HG03108 (cell line): ENCODE measurements around the gene DTNB.
"Not testable (repeated sequence)": the region's sequence is repeated elsewhere in the genome, so short reads cannot be mapped to it uniquely, and the experiment has no call there.

Experiments used
- ATAC-seq: cut with Tn5 transposase; IDR thresholded peaks from one replicate; pipeline ENCODE4 v1.9.1; 2021; ENCODE audit warnings: moderate library complexity; ENCODE audit not compliant: unreplicated experiment

Gene DTNB

DNA sequence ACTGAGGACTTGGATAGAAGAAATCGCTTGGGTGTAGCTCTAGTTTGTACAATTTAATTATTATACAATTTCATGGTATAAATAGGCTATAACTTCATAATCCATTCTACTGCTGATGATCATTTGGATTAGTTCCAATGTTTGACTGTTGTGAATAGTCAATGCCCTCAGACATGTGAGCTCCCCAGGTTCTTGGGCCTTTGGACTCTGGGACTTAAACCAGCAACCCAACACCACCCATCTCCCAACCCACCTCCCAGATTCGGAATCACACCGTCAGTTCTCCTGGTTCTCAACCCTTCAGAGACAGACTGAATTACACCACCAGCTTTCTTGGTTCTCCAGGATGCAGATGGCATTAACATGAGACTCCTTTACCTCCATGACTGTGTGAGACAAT lies 247.1 kb downstream of the DTNB start:
- ATAC-seq: no peak

DNA sequence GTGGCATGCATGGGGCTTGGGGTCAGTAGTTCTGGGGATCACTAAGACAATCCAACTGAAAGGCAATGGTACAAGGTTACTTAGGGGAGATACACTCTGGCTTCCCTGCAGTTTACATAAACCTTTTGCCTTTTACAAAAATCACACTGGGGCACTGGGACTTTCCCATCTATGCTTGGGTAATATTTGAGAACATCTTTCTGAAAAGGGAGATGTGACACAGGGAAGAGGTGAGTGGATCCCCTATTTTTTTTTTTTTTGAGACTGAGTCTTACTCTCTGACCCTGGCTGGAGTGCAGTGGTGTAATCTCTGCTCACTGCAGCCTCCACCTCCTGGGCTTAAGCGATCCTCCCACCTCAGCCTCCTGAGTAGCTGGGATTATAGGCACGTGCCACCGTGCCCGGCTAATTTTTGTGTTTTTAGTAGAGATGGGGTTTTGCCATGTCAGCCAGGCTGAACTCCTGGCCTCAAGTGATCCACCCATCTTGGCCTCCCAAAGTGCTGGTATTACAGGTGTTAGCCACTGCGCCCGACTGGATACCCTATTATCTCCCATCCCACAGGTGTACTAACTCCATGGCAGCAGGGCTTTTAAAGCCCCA lies 248.8 kb downstream of the DTNB start:
- no peak for ATAC-seq

DNA sequence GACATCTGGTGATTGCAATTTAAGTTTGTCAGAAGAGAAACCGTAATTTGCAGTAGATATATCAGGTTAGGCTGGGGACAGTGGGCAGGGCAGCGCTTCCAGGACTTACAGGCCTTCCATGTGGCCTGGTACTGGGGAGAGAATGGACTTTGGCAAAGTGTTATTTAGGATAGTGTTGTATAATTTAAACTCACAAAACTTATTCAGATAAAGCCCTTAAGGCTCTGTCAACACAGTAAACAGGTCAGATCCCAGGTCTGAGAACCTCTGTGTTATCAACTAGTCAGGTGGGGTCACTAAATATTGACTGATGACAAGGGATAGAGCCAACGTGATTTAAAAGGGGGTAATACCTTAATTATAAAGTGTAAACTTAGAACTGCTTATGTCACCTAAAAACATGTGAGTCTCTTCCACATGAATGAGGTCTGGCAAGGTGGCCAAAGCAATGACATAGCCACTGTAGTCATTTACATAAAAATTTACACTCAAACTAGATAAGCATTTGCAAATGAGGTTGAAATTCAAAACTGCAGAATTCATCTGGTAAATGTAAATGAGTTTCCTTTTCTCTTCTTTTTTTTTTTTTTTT lies 251.5 kb downstream of the DTNB start:
- ATAC-seq: peak; percentile 23

DNA sequence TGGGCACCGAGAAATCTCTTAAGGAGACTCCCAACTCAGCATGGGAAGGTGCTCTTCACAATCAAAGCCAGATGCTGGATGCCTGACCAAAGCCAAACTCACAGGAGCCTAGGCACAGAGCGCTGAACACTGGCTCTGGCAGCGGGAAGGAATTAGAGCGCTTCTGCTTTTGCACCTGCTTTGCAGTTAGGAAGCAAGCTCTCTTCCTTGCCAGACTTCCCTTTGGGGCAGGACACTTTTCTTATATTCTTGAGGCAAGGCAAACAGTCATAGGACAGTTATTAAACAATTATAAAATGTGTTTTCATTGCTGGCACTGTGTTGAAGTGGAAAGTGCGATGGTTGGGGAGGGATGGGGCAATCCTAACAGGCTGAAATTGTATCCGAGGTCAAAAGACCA lies 252.1 kb downstream of the DTNB start:
- no peak for ATAC-seq

DNA sequence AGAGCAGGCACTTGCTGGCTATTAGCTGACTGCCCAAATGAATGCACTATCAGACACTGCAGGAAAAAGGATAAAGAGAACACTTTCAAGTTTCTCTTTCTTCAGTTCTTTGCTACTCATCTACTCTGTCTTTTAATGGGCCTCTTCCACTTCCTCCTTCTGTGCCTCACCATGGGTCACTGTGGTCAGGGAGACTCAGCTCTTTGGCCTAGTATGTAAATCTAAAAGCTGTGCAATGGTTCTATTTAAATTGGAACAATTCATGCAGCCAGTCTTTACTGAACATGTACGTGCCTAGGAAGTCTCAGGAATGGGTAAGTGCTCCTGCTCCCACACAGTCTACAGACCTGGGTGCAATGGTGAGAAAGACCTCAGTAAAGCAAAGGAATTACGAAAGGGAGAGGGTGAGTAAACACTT lies 252.5 kb downstream of the DTNB start:
- ATAC-seq: peak; percentile 42

DNA sequence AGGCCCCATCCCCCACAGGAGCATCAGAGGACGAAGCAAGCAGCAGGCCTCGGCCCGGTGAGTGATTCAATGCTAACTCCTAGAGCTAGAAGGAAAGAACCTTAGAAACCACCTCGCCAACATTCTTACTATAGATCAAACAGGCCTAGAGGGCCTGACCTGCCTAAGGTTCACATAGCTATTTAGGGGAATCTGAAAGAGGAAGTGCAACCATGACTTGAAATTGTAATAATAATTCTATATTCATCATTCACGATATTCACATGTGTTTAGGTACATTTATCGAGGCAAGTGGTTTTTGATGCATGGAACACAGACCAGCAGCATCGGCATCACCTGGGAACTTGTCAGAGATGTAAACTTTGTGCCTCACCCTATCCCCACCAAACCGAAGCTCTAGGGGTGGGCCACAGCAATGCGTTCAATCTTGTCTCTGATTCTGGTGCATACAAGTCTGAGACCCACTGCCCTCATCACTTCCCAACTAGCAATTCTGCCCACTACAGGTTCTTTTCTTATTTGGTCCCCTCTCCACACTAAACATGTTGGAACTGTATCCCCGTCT lies 253.6 kb downstream of the DTNB start:
- peak; percentile 61 for ATAC-seq

DNA sequence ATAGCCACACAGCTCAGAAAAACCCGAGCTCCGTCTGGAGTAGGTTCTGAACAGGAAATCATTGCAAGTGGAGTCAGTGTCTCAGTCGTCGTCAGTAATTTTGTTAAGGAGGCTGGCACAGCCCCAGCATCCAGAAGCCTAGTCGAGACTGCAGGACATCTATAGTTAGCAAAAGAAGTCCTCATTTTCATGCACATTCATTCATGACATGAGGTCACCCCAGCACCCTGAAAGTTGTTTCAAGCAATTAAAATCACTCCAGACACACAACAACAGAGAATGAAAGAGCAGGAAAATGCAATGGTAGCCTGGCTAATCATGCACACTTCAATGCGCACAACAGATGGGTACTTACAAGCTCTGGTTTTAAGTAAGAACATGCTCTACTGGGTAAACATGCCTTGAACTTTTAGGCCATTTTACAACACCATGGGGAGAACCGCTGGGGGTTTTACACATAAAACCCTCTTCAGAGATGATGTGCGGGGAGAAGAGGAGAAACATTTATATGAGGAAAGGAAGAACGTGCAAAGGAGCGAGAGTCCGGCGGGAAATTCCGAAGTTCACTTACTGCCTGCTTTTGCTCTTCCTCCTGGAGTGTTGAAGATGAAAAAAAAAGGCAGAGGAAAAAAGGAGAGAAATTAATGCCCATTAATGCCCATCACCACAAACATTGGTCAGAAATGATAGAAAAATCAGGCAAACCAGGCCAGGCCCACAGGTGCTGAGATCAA lies 254.3 kb downstream of the DTNB start:
- ATAC-seq: no peak

DNA sequence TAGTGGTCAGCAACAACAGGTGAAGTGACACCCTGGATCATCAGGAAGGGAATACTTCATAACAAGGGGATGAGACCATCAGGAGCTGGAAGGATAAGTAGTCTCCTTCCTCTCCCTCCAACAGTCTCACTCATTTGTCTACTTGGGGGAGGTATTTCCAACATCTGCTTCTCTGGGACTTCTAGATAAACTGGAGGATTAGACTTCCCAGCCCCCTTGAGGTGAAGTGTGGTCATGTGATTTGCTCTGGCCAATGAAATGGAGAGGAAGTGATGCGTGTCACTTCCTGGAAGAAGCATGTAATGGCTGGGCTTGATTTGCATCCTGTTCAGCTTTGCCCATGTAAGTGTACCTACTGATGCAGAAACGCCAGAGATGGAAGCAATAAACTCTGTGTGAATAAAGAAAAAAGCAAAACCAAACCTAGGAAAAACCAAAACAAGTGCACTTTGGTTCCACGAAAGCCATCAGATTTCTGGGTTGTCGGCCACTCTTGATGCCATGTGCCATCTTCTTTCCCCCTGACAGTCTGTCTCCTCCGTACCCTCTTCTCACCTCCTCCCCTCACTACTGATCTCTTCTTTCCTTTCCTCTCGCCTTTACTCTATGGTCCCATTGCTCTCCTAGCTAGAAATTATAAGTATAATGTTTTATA lies 255.5 kb downstream of the DTNB start:
- no peak for ATAC-seq

DNA sequence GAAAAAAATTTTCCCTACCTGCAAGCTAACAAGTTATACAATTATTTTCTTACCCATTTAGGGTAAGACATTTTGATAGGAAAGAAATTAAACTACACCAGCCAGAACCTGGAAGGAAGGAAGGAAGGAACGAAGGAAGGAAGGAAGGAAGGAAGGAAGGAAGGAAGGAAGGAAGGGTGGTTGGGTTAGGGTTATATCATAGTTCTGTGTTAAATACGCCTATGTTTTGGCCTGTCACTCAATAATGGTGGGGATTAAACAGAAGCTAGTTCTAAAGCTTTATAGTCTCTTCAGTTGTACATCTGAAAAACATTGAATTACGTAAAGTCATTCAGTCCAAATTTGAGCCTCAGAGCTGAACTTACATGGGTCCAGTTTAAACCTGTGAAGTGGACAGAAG lies 256.7 kb downstream of the DTNB start:
- ATAC-seq: no peak

DNA sequence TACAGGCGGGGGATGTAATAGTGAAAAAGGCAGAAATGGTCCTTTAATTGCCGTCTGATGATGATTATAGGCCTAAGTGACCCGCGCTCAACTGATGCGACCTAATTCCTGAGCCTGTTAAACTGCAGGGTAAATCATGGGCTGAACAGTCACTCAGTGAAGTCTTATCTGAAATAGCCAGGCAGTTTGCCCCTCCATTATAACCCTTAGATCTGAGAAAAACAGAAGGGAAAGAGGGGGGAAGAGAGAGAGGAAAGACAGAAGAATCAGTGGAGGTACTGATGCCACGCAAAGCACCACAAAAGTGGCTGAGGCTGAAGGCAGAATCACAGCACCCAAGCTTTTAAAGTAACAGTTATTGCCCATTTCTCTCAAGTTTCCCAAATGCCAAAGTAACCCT lies 258.6 kb downstream of the DTNB start:
- no peak for ATAC-seq

DNA sequence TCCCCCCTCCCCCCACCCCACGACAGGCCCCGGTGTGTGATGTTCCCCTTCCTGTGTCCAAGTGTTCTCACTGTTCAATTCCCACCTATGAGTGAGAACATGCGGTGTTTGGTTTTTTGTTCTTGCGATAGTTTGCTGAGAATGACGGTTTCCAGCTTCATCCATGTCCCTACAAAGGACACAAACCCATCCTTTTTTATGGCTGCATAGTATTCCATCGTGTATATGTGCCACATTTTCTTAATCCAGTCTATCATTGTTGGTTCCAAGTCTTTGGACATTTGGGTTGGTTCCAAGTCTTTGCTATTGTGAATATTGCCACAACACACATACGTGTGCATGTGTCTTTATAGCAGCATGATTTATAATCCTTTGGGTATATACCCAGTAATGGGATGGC lies 260.0 kb downstream of the DTNB start:
- ATAC-seq: not testable (repeated sequence)

DNA sequence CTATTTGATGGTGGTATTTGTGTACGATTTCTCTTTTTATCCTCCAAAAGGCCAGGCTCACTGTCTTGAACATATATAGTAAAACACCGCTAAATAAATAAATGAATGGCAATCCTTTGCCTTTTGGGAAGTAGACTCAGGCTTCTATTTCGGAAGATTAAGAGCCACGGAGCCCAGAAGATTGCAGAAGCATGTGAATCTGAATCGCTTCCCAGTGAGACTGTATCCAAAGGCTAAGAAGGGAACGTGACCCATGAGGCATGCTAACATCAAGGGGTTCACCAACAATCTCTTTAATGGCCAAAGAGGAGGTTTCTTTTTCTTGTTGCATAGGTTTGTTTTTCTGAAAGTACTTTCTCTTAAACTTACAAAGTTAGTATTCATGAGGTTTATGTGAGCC lies 261.6 kb downstream of the DTNB start:
- ATAC-seq: no peak

DNA sequence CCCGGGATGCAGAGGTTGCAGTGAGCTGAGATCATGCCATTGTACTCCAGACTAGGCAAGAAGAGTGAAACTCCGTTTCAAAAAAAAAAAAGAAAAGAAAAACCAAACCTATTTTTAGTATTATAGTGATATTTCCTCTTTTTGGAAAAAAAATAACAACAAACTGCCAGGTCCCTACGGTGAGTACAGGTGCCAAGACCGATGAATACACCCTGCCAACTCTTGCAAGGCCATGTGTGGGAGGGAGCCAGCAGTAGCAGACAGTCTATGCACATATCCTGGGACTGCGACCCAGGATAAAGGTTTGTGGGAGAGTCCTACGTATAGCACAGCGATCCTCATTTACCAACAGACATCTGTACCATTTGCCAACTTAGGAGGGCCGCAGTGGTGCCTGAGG lies 262.1 kb downstream of the DTNB start:
- ATAC-seq: no peak

DNA sequence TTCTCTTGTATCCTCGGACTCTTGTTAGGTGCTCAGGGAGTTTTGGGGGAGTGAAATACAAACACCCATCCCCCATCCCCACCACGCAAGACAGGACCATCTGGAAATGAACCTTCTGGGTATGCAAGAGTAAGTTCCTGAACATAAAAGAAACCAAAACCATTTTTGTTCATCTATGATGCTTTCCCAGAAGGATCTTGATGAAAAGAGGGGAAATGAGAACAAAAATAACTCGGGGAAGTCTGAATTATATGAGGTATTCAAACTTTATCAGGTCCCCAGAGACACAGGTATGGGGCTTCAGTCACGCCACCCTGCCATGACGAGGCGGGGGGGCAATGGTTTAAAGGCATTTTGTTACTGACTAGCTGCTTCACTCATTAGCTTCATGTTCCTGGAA lies 263.0 kb downstream of the DTNB start:
- peak; percentile 46 for ATAC-seq

DNA sequence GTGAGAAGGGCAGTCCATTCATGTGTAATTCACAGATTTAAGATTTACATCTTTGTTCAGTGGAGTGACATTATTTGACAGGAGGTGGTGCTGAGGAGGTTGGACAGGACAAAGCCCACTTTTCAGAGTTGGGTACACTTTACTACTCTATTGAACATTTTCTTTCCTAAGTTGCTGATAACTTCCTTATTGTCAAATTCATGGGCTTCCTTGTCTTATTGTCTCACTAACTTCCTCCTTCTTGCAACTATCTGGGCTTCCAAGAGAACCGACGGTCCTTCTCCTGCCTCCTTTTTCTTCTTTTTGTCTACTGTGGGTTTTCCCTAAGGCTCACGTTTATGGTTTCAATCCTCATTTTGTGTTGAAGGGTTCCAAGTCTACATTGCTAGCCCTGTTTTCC lies 263.9 kb downstream of the DTNB start:
- no peak for ATAC-seq

DNA sequence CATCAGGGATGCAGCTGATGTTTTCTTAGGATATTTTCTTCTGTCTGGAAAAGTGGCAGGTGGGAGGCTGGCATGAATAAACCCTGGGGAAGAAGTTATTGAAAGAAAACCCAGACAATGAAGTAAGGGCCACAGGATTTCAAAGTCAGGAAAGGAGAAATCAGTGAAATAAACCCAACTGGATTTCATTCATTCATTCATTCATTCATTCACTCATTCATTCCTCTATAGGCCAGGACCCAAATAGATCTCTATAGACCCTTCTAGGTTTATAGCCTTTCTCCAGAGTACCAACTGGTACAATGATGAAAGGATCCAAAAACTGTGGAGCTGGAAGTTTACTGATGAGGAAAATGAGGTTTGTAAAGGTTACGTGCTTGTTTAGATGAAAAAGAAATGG lies 264.3 kb downstream of the DTNB start:
- ATAC-seq: no peak

DNA sequence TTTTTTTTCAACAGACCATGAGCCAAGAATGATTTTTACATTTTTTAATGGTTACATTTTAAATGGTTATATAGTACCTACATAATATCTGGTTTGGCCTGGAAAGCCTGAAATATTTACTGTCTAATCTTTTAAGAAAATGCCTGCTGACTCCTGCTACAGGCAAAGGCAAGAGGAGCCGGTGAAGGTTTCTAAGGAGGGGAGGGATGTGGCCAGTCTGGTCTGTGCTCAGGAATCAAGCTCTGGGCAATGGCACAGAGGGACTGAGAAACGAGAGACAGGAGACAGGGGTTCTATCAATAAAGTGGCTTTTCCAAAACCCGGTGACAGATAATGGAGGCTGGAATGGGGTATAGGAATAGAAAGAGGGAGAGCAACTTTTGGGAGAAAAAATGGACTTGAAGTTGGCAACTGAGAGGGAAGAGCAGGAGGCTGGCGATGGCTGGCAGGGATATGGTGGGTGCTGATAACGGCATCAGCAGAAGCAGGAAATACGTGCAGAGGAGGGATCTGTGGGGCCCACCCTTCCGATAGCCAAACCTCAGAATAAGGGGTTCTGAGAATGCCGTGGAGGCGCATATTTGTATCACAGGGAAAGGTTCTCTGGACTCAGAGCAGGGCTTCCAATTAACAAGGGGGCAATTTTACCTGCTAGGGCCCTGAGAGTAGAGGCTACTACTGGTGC lies 267.6 kb downstream of the DTNB start:
- ATAC-seq: no peak

DNA sequence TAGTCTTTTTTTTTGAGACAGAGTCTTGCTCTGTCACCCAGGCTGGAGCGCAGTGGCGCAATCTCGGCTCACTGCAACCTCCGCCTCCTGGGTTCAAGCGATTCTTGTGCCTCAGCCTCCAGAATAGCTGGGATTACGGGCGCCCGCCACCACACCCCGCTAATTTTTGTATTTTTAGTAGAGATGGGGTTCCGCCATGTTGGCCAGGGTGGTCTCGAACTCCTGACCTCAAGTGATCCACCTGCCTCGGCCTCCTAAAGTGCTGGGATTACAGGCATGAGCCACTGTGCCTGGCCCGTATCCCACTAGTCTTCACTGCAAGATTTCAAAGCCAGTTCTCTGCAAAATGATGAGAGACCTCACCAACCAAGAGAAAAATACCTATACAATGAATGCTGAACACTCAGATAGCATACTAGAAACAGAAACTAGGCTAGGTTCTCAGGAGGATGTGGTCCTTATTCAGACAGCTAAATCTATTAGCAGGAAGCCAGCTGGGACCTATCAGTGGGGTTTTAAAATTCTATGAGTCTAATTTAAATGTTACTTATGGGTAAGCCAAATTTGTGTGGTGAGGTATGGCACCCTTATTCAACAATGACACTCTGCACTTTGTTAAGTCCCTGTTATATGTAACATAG lies 270.1 kb downstream of the DTNB start:
- ATAC-seq: peak; percentile 51

DNA sequence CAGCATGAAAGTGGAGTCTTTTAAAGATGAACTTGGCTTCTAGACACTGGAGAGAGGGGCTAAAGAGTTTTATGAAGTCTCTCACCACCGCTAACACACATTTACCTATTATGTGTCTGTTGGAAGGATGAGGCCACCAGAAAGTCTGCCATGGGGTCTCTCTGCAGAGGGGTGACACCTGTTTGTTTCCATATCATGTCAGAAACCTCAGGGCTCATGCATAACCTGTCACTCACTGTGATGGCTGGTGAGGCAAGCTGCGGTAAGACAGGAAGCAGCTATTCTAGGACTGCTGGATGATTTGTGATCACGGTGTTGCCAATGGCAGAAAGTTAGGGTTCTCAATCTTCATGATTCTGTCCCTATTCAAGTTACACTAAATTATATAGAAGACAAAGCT lies 270.9 kb downstream of the DTNB start:
- peak; percentile 51 for ATAC-seq

DNA sequence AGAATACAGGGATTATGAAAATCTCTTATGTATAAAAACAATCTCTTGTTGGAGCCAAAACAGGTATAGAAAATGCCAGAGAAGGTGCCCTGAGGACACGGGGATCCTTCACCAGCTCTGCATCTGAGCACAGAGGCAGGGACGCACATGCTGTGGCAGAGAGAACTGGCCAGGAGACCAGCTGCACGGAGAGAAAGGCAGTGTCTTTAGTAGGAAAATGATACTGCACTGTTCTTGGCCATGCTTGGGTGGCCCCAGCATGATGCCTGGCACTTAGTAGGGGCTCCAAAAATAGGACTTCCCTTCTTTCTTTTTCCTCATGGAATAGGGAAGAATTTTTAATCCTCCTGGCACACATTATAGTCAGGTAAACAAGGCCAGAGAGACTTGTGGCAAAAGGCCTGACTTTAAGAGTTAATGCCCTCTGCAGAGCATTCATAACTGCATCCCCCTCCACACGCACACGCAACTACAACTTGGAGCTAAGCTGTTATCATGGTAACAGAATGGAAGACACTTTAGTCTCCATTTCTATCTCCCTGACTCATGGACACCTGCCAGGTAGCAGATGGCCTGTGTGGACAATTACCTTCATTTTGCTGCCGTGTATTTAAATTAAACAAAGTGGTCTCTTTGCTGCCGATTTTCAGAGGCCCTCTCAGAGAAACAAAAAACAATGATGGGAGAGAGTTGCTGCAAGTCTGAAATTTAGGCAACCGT lies 271.9 kb downstream of the DTNB start:
- ATAC-seq: no peak
